HG03095 (cell line): ENCODE results near the gene ZMYND15.
"Not testable (repeated sequence)": the region's sequence is repeated elsewhere in the genome, so short reads cannot be mapped to it uniquely, and the experiment has no call there.

Experiments
- ATAC-seq: cut with Tn5 transposase; IDR thresholded peaks from one replicate; pipeline ENCODE4 v1.9.1; 2021; ENCODE audit warnings: moderate library complexity; ENCODE audit not compliant: unreplicated experiment

ZMYND15 gene

GRCh38 chr17:4739122-4740024 is at the start of gene ZMYND15, which contains the start of gene CXCL16:
ZMYND15 (plus strand) TSS chr17:4739833; CDS start chr17:4740549, 716 bp downstream.
CXCL16 (minus strand) TSS chr17:4739928; CDS start chr17:4739339, 589 bp downstream.
- no peak for ATAC-seq

DNA sequence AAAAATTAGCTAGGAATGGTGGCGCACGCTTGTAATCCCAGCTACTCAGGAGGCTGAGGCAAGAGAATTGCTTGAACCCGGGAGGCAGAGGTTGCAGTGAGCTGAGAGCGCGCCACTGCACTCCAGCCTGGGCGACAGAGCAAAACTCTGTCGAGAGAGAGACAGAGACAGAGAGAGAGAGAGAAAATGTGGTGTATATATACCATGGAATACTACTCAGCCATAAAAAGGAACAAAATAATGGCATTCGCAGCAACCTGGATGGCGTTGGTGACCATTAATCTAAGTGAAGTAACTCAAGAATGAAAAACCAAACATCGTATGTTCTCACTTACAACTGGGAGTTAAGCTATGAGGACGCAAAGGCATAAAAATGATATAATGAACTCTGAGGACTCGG is 49.8 kb upstream of the ZMYND15 start:
- not testable (repeated sequence) for ATAC-seq

- ATAC-seq, result no peak
Measured at GRCh38 chr17:4690745-4691144, 48.9 kb upstream of the ZMYND15 start.

- ATAC-seq, result no peak
Measured at GRCh38 chr17:4691686-4692085, 47.9 kb upstream of the ZMYND15 start.

DNA sequence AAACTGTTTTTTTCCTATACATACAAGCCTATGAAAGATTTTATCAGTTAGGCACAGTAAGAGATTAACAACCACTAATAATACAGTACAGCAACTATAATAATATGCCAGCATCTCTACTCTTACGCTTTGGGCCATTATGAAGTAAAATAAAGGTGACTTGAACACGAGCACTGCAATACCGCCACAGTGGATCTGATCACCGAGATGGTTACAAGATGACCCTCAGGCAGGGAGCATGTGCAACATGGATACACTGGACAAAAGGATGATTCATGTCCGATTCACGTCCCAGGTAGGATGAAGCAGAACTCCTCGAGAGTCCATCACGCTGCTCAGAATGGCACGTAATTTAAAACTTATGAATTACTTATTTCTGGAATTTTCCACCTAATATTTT is 46.2 kb upstream of the ZMYND15 start:
- no peak for ATAC-seq

- ATAC-seq, result no peak
Measured at GRCh38 chr17:4696437-4696805, 43.2 kb upstream of the ZMYND15 start.

DNA sequence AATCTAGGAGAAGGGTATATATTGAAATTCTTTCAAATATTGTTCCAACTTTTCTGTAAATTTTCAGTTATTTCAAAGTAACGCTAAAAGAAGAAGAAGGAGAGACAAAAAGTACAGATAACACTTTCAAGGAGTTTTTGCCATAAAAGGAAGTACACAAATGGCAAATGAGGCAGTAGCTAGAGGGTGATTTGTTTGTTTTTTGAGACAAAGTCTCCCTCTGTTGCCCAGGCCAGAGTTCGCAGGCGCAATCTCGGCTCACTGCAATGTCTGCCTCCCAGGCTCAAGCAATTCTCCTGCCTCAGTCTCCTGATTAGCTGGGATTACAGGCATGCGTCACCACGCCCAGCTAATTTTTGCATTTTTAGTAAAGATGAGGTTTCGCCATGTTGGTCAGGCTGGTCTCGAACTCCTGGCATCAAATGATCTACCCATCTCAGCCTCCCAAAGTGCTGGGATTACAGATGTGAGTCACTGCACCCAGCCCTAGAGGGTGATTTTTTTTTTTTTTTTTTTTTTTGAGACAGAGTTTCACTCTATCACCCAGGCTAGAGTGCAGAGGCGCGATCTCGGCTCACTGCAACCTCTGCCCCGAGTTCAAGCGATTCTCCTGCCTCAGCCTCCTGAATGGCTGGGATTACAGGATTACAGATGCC is 40.1 kb upstream of the ZMYND15 start:
- ATAC-seq, result not testable (repeated sequence)

DNA sequence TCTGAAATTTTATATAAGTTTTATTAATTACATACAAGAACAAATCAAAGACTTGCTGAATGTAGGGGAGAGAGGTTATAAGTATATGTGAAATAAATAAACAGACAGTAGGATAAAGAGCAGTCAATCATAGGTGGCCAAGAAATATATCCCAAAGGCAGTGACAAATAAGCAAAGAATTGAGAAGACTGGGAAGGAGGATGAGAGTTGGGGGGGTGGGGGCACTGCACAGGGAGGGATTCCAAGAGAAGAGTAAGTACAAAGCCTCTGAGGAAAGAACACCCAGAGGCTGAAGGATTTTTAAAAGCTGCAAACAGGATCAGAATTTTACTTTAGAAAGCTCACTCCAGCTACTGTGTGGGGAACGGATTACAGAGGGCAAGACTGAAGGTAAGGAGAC is 38.5 kb upstream of the ZMYND15 start:
- ATAC-seq, result no peak

DNA sequence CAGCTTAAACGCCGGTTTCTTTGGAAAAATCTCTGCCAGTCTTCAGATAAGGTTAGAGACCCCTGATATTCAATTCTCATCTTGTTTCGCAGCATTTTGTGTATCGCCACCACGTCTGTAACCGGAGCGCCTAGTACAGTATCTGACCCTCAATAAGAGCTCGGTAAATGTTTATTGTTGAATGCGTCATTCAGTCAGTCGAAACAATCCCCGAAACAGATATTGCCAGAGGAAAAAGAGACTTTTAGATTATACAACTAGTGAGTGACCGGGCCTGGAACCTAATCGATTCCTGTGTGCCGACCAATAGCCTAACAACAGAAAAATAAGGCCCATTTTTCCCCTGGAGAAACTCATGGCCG is 36.3 kb upstream of the ZMYND15 start:
- ATAC-seq, result no peak

- not testable (repeated sequence) for ATAC-seq
Measured at GRCh38 chr17:4704574-4704907, 35.1 kb upstream of the ZMYND15 start.

DNA sequence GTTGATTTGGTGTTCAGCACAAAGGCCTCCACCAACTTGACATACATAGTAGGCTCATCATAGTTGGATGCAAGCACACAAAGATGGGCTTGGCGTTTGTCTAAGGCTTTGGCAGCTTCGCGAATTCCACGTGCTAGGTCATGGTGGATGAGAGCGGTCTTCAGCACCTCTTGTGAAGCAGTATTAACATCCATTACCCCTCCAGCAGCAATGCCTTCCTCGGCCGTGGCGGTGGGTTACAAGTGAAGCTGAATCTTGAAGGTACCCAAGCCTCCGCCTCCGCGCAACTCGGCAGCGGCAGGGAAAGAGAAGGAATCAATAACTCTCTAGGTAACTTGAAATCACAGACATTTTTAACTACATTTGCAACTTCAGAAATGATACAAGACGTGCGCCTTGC is 34.6 kb upstream of the ZMYND15 start:
- no peak for ATAC-seq

GRCh38 chr17:4706121-4706520 is 33.5 kb upstream of the ZMYND15 start:
- ATAC-seq, result no peak

- ATAC-seq, result no peak
Measured at GRCh38 chr17:4708436-4708835, 31.2 kb upstream of the ZMYND15 start.

- peak; percentile 70 for ATAC-seq
Measured at GRCh38 chr17:4709794-4710692, 29.6 kb upstream of the ZMYND15 start, which contains the start of gene ARRB2. ARRB2 (plus strand) TSS chr17:4710632; CDS start chr17:4710722, 90 bp downstream.

GRCh38 chr17:4710693-4711634 is 28.7 kb upstream of the ZMYND15 start:
- no peak for ATAC-seq

GRCh38 chr17:4711661-4712181 is 27.9 kb upstream of the ZMYND15 start:
- ATAC-seq, result no peak

GRCh38 chr17:4712526-4712925 is 27.1 kb upstream of the ZMYND15 start:
- ATAC-seq, result no peak

GRCh38 chr17:4714340-4715062 is 25.1 kb upstream of the ZMYND15 start:
- not testable (repeated sequence) for ATAC-seq

DNA sequence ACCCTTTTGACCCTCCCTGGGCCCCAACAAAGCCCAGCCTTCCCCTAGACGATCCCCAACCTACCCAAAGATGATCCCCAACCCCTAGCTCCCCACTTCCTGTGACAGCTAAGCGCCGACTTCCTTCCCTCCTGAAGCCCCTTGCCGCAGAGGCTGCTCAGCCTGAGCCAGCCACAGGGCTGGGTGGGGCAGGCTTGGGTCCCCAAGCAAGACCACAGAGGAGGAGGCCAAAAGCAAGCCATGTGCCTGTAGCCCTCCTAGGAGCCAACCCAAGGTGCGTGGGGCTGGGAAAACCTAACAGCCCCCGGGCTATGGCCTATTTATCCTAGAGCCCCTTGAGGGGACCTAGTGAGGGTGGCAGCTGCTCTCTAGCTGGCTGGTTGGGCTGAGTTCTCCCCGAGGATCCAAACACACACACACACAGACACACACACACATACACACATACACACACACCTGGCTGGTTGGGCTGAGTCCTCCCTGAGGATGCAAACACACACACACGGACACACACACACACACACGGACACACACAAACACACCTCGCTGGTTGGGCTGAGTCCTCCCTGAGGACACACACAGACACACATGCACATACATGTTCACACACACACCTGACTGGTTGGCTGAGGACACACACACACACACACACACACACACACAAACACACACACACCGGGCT is 24.4 kb upstream of the ZMYND15 start:
- ATAC-seq, result no peak
